Embryonic facial prominence (tissue), 1 donor: ENCODE results near the gene SFXN2.
"Not testable (repeated sequence)": the region's sequence is repeated elsewhere in the genome, so short reads cannot be mapped to it uniquely, and the experiment has no call there.

Experiments
- DNase-seq: peaks from one replicate; pipeline ENCODE4 v3.0.0-alpha.2; 2016; ENCODE audit errors: extremely low spot score

The SFXN2 gene, protein sequence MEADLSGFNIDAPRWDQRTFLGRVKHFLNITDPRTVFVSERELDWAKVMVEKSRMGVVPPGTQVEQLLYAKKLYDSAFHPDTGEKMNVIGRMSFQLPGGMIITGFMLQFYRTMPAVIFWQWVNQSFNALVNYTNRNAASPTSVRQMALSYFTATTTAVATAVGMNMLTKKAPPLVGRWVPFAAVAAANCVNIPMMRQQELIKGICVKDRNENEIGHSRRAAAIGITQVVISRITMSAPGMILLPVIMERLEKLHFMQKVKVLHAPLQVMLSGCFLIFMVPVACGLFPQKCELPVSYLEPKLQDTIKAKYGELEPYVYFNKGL

DNA sequence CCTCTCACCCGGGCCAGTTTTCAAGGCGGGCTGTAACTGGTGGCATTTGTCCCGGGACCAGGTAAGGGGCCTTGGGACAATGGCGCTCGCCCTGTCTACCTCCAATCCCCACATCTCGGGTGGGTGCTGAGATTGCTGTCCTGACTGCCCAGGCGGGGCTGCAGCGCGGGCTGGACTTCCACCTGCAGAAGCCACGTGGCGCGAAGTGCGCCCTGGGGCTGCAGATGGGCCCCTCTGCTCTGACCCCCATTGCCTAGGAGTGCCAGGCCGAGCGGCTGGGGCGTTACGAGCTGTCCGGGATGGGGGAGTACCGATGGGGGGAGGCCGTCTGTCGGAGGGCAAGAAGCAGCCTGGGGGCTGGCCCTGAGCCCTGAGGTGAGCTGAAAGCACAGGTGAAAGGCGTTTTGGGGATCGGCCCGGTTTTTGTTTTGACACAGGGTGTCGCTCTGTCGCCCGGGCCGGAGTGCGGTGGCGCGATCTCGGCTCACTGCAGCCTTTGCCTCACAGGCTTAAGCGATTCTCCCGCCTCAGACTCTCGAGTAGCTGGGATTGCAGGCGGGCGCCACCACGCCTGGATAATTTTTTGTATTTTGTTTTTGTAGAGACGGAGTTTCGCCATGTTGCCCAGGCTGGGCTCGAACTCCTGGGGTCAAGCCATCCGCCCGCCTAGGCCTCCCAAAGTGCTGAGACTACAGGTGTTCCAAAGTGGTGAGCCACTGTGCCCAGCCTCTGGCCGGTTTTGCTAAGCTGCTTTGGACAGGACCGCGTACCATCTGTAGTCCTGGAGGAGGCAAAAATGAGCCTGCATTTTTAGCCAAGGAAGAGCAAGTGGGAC, at the start of gene SFXN2:
SFXN2 (plus strand) TSS at position 16 of the 835 bp plus-strand sequence. CDS start 12,001 bp downstream, outside the sequence.
- no peak for DNase-seq

DNA sequence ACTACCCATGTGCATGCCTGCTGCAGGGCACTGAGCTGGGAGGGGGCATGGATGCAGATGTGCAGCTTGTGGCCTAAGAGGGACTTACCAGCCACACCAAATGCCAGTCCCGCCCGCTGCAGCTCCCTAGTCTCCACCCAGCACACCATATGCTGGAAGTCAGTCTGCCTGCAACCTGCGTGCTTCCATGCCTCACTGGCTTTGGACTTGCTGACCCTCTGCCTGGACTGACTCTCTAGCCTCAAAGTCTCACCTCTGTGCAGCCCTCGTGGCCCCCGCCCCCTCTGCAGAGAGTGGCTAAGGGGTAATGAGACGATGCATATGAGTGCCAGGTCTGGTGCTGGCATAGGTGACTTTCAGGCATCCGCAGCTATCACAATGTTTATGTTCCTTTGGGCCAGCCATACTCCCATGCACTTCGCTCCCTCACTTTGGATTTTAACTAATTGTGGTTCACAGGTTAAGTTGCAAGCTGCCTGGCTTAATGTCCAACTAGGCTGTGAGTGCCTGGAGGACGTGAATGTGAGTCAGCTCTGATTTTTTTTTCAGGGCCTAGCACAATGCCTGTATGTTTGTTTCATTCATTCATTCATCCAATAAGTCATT, 48.4 kb upstream of the SFXN2 start:
- DNase-seq, result no peak

DNA sequence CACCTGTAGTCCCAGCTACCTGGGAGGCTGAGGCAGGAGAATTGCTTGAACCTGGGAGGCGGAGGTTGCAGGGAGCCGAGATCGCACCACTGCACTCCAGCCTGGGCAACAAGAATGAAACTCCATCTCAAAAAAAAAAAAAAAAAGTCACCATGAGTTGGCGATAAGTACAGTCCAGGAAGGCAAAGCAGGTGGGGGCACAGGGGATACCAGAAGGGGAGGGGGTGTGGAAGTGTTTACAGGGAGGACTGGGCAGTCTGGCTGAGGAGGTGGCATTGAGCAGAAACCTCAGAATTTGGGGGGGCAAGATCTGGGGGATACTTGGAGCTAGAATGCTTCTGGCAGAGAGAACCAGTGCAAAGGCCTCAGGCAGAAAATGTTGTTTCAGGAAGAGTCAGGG, 47.0 kb upstream of the SFXN2 start:
- not testable (repeated sequence) for DNase-seq

DNA sequence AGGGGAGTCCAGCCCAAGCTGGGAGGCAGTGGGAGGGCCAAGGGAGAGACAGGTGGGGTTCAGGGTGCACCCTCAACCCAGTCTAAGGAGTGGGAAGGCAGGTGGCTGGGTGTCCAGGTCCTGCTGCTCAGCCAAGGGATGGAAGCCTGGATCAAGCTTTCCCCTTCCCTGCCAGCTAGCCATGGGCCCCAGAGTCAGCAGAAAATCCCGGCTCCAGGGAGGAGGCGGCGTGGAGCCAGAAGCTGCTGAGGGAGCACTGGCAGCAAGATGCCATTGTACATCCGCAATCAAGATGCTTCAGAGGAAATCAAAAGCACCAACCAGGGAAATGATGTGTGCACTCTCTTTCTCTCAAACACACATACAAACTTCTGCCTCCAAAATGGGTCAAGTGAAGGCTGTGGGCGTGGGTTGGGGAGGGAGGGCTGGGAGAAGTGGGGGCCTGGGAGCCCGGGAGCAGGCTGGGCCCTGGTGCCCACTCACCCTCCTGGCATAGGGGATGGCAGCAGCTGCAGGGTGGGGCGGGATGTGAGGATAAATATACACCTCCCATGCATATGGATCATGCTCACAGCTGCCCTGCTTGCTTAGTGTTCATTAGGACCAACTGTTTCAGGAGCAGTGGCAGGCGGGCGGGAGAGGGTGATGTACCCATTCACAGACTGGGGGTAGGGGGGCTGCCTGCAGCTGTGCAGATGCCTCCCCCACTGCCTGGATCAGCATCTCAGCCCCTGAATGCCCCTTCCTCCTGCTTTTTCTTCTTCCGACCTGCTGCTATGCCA, 45.9 kb upstream of the SFXN2 start:
- no peak for DNase-seq

DNA sequence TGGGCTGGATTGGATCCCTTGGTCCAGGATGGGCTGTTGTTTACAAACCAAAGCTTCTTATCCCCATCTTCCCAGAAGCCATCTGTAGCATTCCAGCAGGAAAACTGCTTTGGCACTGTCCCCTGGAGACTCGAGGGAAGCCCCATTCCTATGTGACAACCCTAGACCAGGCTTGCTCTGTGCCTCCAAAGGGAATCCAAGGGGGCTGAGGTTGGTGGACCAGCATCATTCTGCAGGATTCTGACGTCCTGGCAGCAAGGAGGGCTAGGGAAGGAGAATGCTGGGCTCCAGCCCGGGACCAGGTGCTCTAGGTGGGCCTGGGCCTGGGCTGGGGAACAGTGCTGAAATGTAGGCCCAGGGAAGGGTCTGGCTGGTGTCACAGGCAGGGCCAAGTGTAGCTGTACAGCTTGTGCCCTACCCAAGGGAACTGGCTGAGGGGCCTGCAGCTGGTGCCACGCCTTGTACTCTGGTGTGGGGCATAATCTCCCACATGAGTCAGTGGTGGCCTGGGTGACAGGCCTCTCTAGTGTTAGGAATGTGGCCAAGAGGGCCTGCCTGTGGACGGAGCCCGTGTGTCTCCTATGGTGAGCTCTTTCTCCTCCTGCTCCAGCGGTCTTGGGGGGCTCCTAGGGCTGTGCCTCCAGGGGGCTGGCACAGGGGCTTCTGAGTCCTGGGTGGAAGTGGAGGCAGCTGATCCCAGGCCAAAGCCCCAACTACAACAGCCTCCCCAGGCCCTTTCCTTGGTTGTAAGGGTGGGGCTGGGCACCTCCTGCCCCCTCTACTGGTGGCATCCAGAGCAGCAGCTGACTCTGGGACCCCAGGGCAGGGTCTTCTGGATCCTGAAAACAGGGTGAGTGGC, 45.0 kb upstream of the SFXN2 start:
- DNase-seq, result no peak

DNA sequence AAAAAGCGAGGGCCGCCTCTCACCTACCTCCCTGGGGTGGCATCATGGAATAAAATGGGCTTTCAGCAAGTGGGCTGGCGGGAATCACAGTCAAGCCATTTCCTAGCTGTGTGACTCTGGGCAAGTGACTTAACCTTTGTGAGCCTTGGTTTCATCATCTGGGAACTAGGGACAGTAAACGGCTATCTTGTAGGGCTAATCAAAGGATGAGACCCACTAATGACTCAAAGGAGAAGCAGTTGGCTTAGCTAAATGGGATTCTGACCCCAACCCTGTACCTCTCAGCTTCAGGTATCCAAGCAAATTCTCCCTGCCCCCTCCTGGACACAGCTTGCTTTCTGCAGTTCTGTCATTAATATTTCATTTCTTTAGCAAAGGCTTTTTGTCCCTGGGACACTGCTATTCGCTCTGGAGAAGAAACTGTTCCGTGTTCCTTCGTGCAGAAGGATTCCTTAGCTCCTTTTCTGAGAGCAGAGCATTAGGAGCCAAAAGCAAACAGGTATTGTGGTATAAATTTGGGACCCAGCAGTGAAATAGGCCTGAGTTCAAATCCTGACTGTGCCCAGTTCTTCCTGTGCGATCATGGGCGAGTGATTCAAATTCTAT, 44.3 kb upstream of the SFXN2 start:
- no peak for DNase-seq

DNA sequence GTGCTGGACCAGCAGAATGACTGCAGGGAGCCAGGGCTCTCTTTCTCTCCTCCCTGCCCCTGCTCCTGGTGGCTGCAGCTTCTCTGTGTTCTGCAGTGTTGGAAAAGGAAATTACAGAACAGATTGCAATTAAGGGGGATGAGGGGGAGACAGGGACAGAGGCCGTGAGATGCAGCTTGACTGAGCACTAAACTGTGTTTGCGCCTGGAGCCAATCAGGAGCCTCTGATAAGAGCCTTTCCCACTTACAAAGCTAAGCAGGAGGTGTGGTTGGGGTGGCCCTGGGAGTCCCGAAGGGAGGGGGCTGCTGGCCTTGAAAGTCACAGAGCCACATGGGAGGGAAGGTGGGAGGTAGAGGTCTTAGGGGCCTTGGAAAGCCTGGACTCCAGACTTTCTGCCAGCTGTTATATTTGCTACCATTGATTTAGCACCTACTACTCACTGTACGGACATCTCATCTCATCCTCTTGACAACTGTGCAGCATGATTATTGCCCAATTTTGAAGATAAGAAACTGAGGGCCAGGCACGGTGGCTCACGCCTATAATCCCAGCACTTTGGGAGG, 43.5 kb upstream of the SFXN2 start:
- no peak for DNase-seq

DNA sequence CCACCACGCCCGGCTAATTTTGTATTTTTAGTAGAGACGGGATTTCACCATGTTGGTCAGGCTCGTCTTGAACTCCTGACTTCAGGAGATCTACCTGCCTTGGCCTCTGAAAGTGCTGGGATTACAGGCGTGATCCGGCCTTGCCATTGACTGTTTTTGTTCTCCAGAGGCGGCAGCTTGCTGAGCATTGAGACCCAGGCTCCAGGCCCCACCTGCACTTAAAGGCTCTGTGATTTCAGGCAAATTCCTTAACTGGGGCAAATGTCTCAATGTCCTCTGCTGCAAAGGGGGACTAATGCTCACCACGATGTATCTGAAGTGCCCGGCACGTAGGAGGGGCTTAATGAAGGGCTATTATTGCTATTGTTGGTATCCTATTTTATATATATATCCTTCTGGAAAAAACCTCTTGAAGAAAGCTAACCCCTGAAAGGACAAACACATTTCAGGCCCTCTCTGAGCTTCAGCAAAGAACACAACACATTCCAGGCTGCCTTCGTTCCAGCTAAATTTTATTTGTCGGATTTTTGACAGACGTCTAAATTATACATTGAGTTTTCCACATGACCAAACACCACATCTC, 41.1 kb upstream of the SFXN2 start:
- no peak for DNase-seq

DNA sequence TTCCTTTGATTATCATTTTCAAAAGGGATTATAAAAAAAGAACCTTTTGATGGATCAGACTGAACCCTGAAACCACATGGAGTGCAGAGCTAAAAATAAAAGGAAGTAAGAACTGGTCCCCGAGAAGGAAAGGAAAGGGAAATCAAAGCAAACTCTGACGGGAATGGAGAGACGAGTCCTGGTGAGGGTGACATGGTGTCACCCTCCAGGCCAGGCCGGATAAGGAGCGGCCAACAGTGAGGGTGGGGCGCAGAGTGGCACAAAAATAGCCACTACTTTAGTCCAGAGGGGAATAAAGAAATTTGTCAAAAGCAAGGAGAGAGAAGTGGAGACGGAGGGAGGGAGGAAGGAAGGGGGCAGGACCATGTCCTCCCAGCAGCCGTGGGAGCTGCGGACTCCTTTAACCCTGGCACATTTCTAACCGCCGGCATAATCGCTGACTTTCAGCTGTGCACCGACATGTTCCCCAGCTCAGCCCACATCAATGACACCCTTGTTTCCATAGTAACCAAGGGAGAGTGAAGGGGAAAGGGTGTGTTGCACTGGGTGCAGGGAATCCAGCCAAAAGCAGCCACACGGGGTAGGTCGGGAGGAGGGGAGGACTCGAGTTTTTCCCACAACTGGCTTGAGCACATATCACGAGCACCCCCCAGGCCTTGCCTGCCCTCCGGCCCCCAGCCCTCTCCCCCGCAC, 40.5 kb upstream of the SFXN2 start:
- peak; percentile 63 for DNase-seq

DNA sequence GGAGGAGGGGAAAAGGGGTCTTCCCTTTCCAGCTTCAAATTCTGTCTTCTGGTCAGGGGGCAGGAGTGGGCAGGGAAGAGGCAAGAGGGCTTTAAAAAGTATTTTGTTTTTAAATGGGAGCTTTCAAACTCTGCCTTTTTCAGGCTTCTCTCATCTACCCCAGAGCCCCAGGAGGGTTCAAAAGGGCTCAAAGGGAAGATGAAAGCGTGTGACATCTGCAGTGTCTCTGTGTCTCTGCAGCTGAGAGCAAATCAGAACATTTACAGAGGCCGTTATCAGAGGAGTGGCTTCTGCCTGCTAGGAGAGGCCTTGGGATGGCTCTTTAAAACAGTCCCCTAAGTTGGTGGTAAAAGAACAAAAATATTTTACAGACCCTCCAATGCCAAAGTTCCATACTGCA, 39.9 kb upstream of the SFXN2 start:
- DNase-seq, result no peak

DNA sequence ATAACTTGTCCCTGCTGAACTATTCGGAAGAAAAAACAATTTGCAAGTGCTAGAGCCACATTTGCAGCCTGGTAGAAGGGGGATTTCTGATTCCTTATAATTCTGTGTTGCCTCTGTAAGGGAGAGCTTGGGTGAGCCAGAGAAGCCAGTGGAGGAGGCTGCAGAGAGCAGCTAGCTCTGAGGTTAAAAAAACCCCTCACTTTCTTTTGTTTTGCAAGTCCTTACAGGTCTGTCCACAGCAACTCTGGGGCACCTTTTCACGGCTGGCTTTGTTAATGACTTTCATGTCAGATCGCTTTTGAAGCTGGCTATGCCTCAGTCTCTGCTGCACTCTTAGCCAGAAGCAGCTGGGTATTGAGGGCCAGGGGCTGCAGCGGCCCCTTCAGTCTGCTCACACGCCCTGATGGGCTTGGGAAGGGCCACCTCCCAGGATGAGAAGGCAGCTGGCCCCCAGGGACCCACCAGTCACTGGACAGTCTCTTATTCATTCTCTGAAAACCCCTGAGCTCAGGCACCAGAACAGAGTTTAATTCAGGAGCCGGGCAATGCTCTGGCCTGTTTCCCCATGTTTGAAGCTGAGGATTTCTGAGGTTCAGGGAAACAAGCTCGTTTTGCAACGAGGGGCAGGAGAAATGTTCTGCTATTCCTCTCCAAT, 39.3 kb upstream of the SFXN2 start:
- DNase-seq, result no peak

DNA sequence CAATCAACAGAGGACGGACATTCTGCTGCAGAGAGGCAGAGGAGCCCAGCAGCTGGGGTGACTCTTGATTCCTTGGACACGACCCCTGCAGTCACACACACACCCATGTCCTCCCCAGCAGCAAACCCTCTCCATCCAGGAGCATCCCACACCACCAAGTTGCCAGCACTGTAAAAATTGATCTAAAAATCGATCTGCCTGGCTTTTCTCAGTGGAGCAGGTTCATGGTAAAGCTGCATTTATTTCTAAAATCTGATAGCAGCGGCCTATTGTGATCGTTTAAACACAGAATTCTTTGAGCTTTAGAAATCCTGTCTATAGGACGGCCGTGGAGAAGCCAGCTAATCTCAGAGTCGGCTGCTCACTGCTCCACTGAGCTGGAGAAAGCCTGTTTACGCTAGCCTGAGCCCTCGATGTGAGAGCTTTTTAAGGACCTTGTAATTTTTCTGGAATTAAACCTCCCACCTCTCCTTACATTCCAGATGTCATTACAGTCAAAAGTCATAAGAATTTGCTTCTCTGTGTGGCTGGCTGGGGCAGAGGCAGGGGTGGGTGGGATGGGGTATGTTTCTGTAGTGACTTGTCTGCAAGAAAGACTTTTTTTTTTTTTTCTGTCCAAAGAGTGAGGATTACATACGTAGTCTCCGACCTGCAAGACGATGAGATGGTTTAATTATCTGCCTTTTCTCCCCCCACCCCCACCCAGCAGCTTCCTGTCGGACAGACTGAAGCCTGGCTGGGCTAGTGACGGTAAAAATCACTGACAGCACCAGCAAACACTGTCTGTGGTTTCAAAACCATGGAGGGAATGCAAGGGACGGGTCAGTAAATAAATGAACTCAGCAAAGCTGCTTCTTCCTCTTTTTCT, 38.5 kb upstream of the SFXN2 start:
- no peak for DNase-seq

DNA sequence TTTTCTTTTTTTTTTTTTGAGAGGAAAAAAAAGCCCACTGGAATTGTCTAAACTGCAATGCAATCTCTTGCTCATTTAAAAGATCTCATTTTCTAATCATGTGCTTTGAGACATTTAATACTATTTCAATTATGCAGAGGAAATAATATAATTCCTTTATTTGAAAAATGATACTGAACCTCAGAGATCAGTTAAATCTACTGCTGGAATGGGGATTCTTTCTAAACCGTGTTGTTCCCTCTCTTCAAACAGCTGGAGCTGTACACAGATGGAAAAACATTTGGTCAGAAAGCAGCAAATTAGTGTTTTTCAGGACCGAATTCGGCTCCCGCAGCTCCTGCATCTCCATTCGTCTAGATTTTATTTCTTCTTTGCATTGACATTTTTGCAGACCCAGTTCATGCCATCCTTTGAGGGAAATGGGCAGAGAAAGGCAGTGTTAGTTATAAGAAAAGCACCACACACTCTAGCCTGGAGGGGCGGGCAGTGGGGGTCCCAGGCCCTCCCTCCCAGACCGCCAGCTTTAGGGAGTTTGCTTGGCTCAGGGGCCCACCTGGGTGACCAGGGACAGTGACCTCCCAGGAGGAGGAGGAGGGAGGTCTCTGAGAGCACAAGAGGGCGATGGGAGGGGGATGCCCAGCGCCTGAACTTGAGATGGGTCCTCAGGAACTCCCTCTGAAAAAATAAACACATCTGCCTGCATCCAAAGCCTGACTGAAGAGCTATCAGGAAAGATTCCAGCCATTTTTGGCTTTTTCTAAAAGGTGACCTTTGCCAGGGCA, 37.7 kb upstream of the SFXN2 start:
- no peak for DNase-seq

DNA sequence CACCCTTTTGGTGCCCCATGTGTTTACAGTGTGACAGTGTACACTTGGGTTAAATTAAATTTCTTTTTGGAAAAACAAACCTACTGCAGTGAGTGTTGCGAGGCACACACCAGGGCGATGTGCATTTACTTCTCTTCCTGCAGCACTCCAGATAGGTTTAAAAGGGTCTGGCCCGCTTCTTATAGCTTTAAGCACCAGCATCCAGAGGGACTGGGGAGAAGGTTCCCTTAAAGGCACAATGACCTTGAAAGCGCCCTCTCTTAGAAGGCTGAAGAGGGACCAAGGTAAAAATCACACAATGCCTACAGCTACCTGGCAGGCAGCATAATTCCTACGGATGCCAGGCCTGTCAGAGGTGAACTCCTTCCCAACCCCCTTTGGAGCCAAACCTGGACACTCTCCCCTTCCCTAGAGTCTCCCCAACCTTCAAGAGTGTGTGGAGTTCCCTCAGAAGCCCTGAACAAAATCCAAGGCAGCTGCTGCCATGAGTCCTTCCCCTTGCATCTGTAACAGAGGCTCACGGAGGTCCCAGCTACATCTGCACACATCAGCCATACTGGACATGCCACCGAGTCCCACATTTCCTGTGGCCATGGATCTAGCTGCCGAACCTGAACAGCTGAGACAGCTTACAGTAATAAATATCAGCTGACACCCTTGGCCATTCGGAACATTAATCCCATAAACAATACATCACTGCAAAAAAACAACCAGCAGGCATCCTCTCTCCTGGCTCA, 36.9 kb upstream of the SFXN2 start:
- no peak for DNase-seq

DNA sequence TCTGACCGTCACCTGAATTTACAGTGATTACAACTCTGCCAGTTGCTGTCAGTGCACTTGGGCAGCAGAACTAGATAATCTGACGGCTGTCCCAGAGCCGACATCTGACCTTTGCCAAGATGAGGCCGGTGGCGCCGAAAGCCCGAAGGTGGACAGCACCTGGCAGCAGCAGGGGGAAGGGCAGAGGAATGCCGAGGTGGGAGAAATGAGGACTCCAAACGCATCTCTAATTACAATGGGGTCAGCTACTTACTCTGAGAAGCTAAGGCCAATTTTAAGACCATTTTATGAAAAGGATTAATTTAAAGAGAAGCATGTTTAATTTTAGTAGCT, 36.4 kb upstream of the SFXN2 start:
- DNase-seq, result no peak

DNA sequence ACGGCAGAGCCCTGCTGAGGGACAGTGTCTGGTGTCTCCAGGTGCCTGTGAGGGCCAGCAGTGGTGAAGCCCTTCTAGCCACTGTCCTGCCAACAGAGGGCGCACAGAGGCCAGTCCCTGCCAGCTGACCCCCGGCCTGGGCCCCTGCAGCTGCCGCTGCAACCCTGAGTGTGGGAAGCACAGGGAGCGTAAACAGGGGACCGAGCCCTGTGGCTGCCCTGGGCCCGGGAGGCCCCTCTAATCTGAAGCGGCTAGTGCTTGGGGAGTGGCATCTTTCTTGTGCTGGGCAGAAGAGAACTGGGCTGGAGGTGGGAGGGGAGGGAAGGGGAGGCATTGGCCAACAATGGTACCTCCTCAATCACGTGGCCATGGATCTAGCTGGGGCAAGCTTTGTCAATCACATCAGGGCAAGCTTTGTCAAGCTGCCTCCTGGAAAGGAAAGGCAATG, 35.6 kb upstream of the SFXN2 start:
- DNase-seq, result no peak
